ENCODE data around the gene UROS. TPM values are rescaled to one million over a fixed set of nuclear protein-coding genes. Genes with fewer than 3 reads are reported as not detected.
A peak's percentile ranks its signal among the peaks of the same experiment; 100 is the strongest.

Gene UROS
- total and polyA plus RNA-seq, 4 donors = 24.9 to 157 (median 37.9) TPM

DNA sequence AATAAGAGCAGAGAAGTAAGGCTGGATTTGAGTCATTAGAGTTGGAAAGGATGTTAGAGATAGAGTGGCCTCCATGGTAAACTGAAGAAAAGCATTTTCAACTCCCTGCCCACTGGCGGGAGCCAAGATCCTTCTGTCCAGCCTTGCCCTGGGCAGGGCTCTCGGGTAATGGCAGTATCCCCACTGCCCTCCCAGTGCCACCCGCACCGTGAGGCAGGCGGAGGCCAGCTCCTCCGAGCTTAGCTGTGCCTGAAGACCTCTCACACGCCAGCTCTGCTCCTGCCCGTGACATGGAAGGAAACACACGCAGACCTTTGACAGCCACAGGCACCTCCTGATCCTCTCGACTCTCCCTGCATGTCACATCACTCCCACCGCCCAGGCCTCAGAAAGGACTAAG lies 22.6 kb upstream of the UROS start (continued):
- TF ChIP-seq, protein P1, sequence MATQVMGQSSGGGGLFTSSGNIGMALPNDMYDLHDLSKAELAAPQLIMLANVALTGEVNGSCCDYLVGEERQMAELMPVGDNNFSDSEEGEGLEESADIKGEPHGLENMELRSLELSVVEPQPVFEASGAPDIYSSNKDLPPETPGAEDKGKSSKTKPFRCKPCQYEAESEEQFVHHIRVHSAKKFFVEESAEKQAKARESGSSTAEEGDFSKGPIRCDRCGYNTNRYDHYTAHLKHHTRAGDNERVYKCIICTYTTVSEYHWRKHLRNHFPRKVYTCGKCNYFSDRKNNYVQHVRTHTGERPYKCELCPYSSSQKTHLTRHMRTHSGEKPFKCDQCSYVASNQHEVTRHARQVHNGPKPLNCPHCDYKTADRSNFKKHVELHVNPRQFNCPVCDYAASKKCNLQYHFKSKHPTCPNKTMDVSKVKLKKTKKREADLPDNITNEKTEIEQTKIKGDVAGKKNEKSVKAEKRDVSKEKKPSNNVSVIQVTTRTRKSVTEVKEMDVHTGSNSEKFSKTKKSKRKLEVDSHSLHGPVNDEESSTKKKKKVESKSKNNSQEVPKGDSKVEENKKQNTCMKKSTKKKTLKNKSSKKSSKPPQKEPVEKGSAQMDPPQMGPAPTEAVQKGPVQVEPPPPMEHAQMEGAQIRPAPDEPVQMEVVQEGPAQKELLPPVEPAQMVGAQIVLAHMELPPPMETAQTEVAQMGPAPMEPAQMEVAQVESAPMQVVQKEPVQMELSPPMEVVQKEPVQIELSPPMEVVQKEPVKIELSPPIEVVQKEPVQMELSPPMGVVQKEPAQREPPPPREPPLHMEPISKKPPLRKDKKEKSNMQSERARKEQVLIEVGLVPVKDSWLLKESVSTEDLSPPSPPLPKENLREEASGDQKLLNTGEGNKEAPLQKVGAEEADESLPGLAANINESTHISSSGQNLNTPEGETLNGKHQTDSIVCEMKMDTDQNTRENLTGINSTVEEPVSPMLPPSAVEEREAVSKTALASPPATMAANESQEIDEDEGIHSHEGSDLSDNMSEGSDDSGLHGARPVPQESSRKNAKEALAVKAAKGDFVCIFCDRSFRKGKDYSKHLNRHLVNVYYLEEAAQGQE (IDR thresholded peaks at IDR 0.05) = no peak
- TF ChIP-seq RAD21 (IDR thresholded peaks at IDR 0.05) = no peak

- Histone ChIP-seq H3K36me3 (ENCODE audit: control insufficient read depth in 4 of 4, insufficient read depth in 3 of 4, low read depth in 1 of 4, low read length in 3 of 4) (peaks cover 3 to 23% (median 11%) of the 10 kb centered on the region in 4 donors), H3K4me3 (ENCODE audit: low read depth in 1 of 3, low read length in 3 of 3) (no peak overlapping the region), H3K9me3 (ENCODE audit: control insufficient read depth in 4 of 4, low read length in 3 of 4) (no peaks in the 10 kb centered on the region), H3K27me3 (ENCODE audit: control insufficient read depth in 4 of 4, insufficient read depth in 4 of 4, low read length in 3 of 4) (no peaks in the 10 kb centered on the region), H3K27ac (ENCODE audit: low read depth in 1 of 2, low read length in 2 of 2) (no peak overlapping the region), H3K4me1 (ENCODE audit: control insufficient read depth in 4 of 4, insufficient read depth in 4 of 4, low read length in 3 of 4) (peaks cover 7 to 31% (median 23%) of the 10 kb centered on the region in 4 donors), H3K9ac (ENCODE audit: low read depth in 1 of 2, low read length in 2 of 2) (no peak overlapping the region)
- no peak for DNase-seq (ENCODE audit: low spot score)
- WGBS = 48% methylated on average over 7 of the region's 7 CpGs
- TF ChIP-seq RXRA (IDR thresholded peaks at IDR 0.05) (peak; percentile 65 to 71), SP1 (IDR thresholded peaks at IDR 0.05) (peak; percentile 31), HNF4A (conservative IDR thresholded peaks at IDR 0.05) (peak; percentile 38 to 60), ATF3 (IDR thresholded peaks at IDR 0.05) (no peak), MAX (IDR thresholded peaks at IDR 0.05) (no peak)
Measured at GRCh38 chr10:125844751-125845221, 21.7 kb upstream of the UROS start.

- H3K4me3 ChIP-seq (ENCODE audit: low read depth in 1 of 3, low read length in 3 of 3) = no peak overlapping the region
- no peaks in the 10 kb centered on the region for H3K9me3 ChIP-seq (ENCODE audit: control insufficient read depth in 4 of 4, low read length in 3 of 4)
- DNase-seq (ENCODE audit: low spot score) = no peak
- H3K27ac ChIP-seq (ENCODE audit: low read depth in 1 of 2, low read length in 2 of 2) = no peak overlapping the region
- H3K9ac ChIP-seq (ENCODE audit: low read depth in 1 of 2, low read length in 2 of 2) = no peak overlapping the region
- WGBS = 91% methylated on average over 9 of the region's 9 CpGs
- peaks cover 4 to 22% (median 15%) of the 10 kb centered on the region in 4 donors for H3K4me1 ChIP-seq (ENCODE audit: control insufficient read depth in 4 of 4, insufficient read depth in 4 of 4, low read length in 3 of 4)
- TF ChIP-seq, protein P2, sequence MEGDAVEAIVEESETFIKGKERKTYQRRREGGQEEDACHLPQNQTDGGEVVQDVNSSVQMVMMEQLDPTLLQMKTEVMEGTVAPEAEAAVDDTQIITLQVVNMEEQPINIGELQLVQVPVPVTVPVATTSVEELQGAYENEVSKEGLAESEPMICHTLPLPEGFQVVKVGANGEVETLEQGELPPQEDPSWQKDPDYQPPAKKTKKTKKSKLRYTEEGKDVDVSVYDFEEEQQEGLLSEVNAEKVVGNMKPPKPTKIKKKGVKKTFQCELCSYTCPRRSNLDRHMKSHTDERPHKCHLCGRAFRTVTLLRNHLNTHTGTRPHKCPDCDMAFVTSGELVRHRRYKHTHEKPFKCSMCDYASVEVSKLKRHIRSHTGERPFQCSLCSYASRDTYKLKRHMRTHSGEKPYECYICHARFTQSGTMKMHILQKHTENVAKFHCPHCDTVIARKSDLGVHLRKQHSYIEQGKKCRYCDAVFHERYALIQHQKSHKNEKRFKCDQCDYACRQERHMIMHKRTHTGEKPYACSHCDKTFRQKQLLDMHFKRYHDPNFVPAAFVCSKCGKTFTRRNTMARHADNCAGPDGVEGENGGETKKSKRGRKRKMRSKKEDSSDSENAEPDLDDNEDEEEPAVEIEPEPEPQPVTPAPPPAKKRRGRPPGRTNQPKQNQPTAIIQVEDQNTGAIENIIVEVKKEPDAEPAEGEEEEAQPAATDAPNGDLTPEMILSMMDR (IDR thresholded peaks at IDR 0.05; ENCODE audit: low read depth, low read length, missing input control) = no peak
- TF ChIP-seq GABPA (IDR thresholded peaks at IDR 0.05 in 1 of 2, conservative IDR thresholded peaks at IDR 0.05 in 1 of 2) (no peak), EGR1 (IDR thresholded peaks at IDR 0.05; ENCODE audit: low read depth in 2 of 2) (no peak), HNF4G (IDR thresholded peaks at IDR 0.05) (no peak), FOXA1 (IDR thresholded peaks at IDR 0.05) (no peak), FOXA2 (IDR thresholded peaks at IDR 0.05) (no peak), JUND (IDR thresholded peaks at IDR 0.05) (no peak), ATF3 (IDR thresholded peaks at IDR 0.05) (no peak), ZBTB33 (IDR thresholded peaks at IDR 0.05) (no peak), MAX (IDR thresholded peaks at IDR 0.05) (no peak), NR2F2 (IDR thresholded peaks at IDR 0.05) (no peak), SP1 (IDR thresholded peaks at IDR 0.05) (no peak)
- TF ChIP-seq, protein P1 (IDR thresholded peaks at IDR 0.05) = no peak
- peaks cover 3 to 25% (median 17%) of the 10 kb centered on the region in 4 donors for H3K36me3 ChIP-seq (ENCODE audit: control insufficient read depth in 4 of 4, insufficient read depth in 3 of 4, low read depth in 1 of 4, low read length in 3 of 4)
- H3K27me3 ChIP-seq (ENCODE audit: control insufficient read depth in 4 of 4, insufficient read depth in 4 of 4, low read length in 3 of 4) = no peaks in the 10 kb centered on the region
Measured at GRCh38 chr10:125843603-125844329, 20.7 kb upstream of the UROS start.
